Measurements from ENCODE around the gene ANXA5.
A peak's percentile ranks its signal among the peaks of the same experiment; 100 is the strongest.
"Not testable (repeated sequence)": the region's sequence is repeated elsewhere in the genome, so short reads cannot be mapped to it uniquely, and the experiment has no call there.

ANXA5 gene

DNA sequence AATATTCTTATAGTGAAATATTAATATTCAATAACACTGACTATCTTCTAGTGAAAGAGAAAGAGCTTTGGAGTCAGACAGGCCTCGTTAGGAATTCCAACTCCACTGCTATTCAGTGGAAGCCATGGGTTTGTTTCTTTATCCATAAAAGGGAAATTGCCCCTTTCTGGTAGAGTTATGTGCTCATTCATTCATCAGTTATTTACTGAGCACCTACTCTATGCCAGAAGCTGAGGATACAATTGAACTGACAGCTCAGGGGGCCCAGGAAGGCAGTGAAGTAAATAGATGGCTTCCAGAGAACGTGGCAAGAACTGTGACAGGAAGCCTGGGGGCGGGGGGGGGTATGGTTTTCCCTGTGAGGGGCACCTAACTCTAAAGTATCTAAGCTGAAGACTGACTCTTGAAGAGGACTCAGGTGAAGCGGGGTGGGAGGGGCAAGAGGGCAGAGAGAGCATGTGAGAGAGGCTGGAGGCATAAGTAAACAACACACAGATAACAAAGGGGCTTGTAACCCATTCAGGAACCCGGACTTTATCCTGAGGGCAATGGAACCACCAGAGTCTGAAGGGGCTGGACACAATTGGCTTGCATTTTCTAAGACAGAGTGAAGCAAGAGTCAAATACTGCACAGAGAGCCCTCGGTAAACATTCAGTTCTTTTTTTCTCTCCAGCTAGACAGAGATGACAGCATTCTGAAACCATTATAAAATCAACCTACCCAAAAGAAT is 20.3 kb downstream of the ANXA5 start:
- no peak for DNase-seq (ENCODE audit: low spot score)

DNA sequence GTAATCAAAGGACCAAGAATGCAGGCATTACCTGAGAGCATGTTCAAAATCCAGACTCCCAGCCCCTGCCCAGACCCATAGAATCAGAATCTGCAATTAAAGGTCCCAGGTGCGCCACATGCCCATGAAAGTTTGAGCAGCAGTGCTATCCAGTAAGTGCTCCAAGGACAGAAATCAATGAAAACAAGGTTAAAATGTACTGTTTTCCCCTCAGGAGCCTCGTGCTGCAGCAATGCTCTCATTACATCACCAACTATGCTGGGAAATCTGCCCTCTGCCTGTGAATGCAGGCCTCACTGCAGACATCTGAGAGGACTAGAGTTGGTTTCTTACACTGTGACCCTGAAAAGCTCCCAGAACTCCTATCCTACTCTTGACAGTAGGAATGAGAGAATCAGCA is 21.1 kb downstream of the ANXA5 start:
- no peak for DNase-seq (ENCODE audit: low spot score)

DNA sequence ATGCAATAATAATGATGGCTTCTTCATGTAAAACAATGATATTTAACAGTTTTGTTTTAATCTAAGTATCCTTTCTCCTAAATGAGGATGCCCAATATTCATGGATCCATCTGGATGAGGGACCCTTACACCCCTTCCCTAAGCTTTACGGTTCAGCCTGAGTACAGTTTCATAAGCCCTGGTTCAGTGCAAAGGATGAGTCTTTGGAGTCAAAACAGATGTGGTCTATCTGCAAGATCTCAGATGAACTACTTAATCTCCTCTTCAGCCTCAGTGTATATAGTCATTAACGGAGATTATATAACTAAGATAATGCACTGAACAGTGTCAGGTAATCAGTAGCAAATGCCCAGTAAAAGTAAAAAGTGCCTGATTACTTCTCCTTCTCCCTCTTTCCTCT is 22.1 kb downstream of the ANXA5 start:
- no peak for DNase-seq (ENCODE audit: low spot score)

DNA sequence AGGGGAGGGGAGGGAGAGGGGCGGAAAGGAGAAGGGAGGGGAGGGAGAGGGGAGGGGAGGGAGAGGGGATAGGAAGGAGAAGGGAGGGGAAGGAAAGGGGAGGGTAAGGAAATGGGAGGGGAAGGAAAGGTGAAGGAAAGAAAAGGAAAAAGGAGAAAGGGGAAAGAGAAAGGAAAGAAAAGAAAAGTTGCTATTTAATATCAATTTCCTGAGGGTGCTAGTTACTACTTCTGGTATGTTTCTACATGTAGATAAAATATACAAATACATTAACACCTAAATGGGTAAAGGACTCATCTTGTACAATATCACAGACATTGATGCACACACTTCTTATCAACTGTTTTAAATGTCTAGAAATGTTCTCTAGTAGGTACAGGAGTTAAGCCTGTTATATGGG is 22.6 kb downstream of the ANXA5 start:
- DNase-seq (ENCODE audit: low spot score) = no peak

DNA sequence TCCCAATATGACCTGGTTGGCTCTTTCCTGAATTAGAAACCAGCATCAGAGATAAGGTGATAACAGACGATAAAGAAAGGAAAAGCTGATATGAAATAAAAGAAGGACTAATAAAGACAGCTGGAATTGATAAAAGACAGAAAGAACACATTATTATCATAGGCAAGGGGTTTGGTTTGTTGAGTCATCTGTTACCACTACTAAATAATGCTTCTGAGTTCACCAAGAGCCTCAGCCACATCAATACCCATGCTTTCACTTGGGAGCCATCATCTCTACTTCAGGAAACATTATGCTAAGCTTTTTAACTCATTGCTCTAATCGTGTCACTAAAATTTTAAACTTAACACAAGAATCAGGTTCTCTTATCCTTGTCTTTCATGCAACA is 27.6 kb downstream of the ANXA5 start:
- no peak for DNase-seq (ENCODE audit: low spot score)

DNA sequence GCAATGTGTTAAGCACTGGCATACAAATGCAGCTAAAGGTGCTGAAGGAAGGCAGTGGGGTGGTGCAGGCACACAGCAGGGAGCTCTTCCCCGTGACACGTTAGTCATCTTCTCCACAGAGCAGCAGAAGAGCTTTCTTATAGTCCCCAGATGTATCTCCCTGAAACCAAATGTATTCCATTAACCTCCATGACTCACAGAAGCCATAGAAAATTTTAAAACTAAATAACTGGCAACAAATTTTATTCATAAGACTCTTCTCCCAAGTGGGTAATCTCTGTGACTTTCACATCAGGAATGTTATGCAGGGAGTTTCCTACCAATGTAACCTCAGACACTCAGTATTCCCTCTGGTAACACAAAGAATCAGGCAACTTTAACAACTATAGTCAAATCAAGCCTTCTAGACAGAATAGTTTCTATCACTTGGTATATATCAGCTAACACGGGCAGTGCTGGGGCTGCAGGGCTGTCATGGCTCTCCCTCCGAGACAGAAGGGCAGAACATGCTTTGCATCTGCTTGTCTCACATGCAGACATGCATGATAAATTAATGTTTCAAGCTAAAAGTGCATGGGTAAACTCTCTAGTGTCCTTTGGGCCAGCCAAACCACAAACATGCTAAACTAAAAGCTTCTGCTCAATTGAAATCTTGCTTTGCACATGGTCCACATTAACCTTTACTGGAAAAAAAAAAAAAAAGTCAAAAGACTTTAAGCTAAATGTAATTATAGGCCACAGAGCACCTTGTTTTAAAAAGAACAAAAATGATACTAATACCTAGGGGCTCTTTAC is 28.2 kb downstream of the ANXA5 start:
- DNase-seq (ENCODE audit: low spot score) = no peak

DNA sequence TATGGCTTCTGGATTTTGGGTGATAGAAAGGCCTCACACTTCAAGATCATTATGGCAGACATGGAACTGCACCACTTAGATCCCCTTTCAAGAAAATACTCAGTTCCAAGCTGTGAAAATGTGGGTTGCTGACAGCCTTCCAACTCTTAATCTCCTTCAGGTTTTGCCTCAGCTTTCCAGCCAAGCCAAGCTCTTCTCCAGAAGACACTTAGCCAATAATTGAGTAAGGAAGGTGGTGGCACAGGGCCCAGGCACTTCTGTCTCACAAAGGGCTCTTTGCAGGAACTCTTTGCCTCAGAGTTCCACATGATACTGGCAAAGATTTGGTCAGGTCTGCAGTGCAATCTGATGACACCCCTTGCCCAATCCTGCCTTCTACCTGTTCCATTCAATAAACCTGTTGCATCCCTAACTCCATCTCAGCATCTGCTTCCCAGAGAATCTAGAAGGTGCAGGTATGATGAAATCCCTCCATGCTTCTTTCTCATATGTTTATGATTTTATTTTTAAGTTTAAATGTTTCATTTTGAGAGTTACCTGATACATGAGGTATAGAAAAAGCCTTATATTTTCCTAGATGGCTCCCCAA is 30.6 kb downstream of the ANXA5 start:
- DNase-seq (ENCODE audit: low spot score) = no peak

DNA sequence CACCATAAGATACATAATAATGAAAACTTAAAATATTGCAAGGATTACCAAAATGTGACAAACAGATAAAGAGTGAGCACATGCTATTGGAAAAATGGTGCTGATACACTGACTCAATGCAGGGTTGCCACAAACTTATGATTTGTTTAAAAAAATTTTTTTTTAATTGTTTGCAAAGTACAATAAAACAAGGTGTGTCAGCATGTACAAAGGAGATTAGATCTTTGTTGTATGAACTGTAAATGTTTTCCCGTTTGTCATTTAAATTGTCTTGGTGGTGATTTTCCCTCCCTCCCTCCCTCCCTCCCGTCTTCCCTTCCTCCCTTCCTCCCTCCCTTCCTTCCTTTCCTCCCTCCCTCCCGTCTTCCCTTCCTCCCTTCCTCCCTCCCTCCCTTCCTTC is 31.4 kb downstream of the ANXA5 start:
- no peak for DNase-seq (ENCODE audit: low spot score)

DNA sequence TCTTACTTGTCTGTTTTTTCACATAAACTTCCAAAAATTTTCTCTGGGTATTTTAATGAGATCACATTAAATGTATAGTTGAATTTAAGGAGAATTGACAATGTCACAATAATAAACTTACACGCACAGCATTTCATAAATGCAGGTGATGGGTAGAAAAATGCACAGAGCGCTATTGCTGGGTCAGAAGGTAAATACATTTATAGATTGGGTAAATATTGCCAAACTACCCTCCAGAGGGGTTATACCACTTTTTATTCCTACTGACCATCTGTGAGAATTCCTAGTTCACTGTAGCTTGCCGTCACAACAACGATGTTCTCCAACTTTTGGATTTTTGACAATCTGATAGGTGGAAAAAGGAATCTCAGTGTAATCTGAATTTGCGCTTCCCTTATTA is 34.6 kb downstream of the ANXA5 start:
- DNase-seq (ENCODE audit: low spot score) = no peak

DNA sequence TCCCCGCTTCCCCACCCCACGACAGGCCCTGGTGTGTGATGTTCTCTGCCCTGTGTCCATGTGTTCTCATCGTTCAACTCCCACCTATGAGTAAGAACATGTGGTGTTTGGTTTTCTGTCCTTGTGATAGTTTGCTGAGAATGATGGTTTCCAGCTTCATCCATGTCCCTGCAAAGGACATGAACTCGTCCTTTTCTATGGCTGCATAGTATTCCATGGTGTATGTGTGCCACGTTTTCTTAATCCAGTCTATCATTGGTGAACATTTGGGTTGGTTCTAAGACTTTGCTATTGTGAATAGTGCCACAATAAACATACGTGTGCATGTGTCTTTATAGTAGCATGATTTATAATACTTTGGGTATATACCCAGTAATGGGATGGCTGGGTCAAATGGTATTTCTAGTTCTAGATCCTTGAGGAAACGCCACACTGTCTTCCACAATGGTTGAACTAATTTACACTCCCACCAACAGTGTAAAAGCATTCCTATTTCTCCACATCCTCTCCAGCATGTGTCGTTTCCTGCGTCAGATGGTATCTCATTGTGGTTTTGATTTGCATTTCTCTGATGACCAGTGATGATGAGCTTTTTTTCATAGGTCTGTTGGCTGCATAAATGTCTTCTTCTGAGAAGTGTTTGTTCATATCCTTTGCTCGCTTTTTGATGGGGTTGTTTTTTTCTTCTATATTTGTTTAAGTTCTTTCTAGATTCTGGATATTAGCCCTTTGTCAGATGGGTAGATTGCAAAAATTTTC is 36.4 kb downstream of the ANXA5 start:
- DNase-seq (ENCODE audit: low spot score) = not testable (repeated sequence)

DNA sequence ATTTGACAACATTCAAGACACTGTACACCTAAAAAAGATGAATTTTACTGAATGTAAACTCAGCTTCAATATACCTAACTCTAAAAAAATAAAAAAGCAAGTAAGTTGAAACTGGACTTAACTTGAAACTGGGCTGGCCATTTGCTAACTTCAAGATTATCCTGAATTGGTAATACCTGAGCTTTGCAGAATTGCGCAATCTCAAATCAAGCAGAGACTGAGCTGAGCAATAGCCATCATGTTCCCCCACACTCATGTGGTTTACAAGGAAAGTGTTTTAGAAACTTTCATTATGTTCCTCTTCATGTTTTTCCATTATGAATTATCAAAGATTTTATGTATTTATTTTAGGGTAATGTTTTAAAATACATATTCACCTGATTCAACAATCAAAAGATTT is 38.7 kb downstream of the ANXA5 start:
- DNase-seq (ENCODE audit: low spot score) = no peak

DNA sequence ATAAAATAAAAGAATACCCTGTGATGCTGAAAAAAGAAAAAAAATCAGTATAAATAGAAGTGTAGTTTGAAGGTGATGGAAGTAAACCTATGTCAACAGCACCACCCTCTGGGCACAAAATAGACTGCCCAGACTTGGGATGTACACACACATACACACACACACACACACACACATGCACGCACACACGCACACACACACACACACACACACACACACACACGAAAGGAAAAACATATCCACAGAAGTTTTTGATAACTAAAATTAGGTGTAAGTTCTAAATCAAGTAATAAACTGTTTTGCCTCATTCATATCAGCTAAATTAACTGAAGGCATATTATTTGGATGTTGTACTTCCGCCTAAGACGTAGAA is 40.5 kb downstream of the ANXA5 start:
- DNase-seq (ENCODE audit: low spot score) = peak; percentile 25

DNA sequence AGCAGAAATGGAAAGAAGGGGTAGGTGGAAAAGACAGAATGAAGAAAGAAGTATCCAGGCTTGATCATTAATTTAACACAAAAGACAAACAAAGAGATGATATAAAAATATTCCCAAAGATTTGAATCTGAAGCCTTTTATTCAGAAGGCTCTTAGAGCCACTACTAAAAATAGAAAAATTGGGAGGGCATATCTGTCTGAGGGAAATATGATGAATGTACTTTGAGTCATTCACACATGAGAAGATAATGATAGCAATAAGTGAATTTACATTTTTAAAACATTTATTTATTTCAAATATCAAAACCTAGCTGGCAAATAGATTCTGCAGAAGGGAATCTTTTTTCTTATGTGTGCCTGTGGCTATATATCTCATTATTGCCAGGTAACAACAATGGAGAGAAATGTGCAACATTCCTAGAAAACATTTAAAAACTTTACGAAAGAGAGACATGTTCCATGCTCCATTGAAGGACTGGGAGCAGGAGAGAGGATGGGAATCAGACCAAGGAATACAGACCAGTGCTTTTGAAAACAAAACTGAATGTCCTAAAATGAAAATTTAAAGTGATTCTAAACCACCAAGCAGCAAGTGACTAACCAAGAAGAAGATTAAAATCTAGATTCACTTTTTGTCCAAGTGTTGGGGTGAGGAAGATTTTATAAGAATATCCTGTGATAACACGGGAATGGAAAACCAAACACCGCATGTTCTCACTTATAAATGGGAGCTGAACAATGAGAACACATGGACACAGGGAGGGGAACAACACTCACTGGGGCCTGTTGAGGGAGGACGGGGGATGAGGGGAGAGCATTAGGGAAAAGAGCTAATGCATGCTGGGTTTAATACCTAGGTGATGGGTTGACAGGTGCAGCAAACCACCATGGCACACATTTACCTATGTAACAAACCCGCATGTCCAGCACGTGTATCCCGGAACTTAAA is 41.2 kb downstream of the ANXA5 start:
- no peak for DNase-seq (ENCODE audit: low spot score)

DNA sequence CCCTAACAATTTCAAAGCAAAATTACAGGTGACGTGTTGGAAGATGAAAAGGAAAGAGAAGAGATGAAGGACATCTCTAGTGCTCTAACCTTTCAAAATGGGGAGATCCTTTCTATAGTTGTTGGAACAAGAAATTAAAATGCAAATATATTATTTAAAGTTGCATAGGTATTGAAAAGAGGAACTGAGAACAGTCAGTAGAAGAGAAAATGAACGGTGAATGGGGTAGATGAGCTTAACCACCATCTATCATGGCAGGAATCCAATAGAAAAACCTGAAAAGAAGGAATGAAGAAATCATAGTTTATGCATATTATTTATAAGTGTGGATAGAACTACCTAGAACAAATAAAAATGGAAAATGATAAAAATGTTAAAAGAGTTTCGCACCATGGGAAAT is 42.0 kb downstream of the ANXA5 start:
- DNase-seq (ENCODE audit: low spot score) = no peak

DNA sequence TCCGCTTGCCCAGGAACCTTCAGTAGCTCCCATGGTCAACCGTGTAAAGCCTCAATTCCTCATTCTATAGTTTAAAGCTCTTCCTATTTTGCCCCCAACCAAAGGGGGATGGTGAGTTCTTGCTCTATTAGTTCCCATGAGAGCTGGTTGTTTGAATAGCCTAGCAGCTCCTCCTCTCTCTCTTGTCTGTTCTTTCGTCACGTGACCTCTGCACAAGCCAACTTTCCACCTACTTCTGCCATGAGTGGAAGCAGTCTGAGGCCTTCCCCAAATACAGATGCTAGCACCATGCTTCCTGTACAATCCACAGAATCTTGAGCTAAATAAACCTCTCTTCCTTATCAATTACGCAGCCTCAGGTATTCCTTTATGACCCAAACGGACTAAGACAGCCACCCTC is 42.8 kb downstream of the ANXA5 start:
- no peak for DNase-seq (ENCODE audit: low spot score)

DNA sequence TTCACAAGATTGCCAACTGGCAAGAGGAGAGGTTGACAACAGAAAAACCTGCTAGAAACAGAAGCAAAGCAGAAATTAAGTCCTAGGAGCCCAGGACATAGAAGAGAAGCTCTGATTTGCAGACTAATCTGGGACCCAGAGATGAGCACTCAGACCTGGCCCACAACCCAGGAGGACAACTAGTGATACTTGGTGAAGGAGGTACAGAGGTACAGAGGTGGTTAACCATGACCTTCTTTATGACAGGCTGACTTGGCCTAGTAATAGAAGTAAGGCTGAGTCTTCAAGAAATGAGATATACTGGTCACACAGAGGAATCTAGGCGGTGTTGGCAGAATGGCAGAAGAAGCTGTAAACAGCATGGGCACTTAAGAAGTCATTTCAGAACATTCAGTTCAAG is 43.6 kb downstream of the ANXA5 start:
- DNase-seq (ENCODE audit: low spot score) = no peak

DNA sequence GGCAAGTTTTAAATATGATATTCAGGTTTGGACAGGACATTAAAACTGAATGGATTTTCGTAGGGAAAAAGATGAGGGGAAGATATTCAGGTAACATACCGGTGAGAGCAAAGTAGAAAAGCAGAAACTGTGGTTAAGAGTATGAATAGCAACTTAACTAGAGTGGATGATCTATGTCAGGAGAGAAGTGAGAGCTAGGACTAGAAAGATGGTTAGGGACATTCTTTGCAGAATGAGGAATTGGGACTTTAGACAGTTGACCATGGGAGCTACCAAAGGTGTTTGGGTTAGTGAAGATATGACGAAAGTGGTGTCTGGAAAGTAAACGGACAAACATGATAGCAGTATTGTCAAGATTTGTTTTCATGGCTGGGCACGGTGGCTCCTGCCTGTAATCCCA is 45.2 kb downstream of the ANXA5 start:
- no peak for DNase-seq (ENCODE audit: low spot score)

DNA sequence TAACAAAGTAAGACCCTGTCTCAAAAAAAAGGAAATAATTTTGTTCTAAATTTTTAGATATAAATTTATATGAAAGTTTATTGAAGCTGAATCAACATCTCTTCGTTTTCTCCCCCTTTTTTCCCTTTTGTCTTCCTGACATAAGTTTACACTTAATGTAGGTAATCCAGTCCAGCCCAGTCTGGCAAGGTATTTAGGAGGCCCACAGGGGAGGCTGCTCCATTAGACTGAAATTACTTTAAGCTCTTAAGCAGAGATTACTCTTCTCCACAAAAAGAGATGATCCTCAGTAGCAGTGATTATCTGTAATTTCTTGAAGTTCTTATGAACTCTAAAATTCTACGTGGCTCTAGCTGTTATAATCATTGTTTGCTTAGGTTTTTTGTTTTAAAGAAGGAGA is 46.0 kb downstream of the ANXA5 start:
- no peak for DNase-seq (ENCODE audit: low spot score)

DNA sequence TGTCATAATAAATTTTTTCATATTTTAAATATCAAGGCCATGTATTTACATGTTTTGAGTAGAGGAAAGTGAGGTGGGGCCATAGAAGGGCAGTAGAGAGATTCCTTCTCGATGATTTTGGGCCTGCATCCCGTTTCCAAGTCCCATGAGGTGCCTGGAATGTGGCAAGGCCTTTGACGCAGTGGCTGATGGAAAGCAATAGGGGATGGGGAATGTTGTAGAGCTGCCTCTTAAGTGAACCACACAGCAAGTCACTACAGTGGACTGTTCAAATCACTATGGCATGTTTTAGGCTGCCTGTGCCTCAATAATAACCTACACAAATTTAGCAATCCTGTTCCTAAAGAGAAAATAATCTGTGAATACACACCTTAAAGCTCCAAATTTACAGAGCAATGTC is 48.3 kb downstream of the ANXA5 start:
- no peak for DNase-seq (ENCODE audit: low spot score)

DNA sequence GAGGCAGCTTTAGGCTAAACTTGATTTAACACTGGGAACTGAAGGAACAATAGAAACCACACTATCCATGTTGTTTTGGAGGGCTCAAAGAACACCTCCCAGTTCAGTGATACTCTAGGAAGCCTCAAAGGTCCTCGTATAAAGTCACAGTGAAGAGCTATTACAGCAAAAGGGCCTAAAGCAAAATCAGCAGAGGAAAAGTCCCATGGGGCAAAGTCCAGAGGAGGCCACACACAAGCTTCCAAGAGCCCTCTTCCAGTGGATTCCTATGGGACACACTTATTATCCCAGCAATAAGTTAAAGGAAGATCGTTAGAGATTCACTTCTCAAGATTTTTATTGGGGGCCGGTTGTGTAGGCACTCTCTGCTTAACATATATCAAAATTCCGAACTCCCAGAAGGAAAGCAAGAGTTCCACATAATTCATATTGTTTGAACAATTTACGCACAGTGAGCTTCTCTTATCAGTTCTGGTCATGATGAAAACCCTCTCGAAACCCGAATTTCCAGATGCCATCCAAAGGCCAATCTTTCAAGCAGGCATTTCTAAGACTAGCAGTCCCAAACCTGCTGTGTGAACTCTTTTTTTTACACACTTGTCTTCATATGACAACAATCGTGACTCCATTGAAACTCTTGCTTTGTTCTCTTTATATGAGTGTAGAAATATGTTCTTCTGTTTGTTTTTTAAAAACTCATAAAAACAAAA is 53.7 kb downstream of the ANXA5 start:
- no peak for DNase-seq (ENCODE audit: low spot score)

DNA sequence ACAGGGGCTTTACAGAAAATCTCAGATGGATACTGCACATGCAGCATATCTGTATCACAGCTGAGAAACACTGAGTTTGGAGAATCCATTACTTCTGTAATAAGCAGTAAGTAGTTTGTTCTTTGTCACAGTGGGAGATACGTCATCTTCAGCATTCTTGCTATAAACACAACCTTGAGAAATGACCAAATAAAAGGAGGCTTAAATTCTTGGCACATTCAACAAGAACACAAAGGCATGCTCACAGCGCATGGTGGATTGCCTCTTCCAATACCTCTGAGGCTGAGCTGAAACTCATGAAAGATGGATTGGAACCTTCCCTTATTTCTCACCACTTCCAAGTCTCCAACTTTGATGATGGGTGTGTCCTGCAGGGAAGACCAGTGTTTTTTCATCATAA is 54.5 kb downstream of the ANXA5 start:
- DNase-seq (ENCODE audit: low spot score) = no peak

Measured in activated CD4-positive, alpha-beta T cell treated with anti-CD3 and anti-CD28 coated beads, Interleukin-2, Interleukin-4, amounts not matched to agents 100 ng/mL and 50 ng/mL, durations not matched to agents 16 hours and 8 hours (primary cell).